Measurements from ENCODE around the gene ICAM1. TPM values are rescaled to one million over a fixed set of nuclear protein-coding genes. Genes with fewer than 3 reads are reported as not detected.
A peak's percentile ranks its signal among the peaks of the same experiment; 100 is the strongest.
"Not testable (repeated sequence)": the region's sequence is repeated elsewhere in the genome, so short reads cannot be mapped to it uniquely, and the experiment has no call there.

The ICAM1 gene
- total and polyA plus RNA-seq, 10 of the 15 experiments (the other 5 are each of a cell fraction or from before 2014, with no cell fraction given), result 7.6 to 115 (median 60.2) TPM

DNA sequence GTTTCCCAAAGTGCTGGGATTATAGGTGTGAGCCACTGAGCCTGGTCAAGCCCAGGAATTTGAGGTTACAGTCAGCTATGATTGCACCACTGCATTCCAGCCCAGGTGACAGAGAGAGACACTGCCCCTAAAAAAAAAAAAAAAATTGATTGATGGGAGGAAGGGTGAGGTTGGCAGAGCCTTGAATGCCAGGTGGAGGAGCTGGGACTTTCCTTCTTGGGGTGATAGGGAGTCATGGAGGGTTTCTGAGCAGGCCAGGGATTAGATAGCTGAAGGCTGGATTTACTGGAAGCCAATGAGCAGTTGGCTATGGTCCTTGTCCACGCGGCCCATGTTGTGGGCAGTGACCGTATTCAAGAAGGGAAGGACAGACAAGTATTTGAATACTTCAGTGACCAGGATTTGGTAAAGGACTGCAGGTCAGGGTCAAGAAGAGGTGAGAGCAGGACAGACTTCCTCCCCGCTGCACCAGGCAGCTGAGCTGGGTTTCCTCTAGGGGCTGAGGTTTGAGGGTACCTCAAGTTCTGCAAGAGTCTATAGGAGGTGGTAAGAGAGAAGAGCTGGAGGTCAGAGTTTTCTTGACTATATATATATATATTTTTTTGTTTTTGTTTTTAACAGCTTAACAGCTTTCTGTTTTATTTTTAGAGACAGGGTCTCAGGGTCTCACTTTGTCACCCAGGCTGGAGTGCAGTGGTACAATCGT is 9.0 kb downstream of the ICAM1 start (continued):
- TF ChIP-seq, protein P1, sequence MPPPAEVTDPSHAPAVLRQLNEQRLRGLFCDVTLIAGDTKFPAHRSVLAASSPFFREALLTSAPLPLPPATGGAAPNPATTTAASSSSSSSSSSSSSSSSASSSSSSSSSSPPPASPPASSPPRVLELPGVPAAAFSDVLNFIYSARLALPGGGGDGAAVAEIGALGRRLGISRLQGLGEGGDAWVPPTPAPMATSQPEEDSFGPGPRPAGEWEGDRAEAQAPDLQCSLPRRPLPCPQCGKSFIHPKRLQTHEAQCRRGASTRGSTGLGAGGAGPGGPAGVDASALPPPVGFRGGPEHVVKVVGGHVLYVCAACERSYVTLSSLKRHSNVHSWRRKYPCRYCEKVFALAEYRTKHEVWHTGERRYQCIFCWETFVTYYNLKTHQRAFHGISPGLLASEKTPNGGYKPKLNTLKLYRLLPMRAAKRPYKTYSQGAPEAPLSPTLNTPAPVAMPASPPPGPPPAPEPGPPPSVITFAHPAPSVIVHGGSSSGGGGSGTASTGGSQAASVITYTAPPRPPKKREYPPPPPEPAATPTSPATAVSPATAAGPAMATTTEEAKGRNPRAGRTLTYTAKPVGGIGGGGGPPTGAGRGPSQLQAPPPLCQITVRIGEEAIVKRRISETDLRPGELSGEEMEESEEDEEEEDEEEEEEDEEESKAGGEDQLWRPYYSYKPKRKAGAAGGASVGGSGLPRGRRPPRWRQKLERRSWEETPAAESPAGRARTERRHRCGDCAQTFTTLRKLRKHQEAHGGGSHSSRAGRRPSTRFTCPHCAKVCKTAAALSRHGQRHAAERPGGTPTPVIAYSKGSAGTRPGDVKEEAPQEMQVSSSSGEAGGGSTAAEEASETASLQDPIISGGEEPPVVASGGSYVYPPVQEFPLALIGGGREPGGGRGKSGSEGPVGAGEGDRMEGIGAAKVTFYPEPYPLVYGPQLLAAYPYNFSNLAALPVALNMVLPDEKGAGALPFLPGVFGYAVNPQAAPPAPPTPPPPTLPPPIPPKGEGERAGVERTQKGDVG (CRISPR knock-in tag; IDR thresholded peaks at IDR 0.05), result no peak
- no peak for TF ChIP-seq SIX5 (IDR thresholded peaks at IDR 0.05; ENCODE audit: low read depth, low read length, severe bottlenecking)
- peak; percentile 58; the same call in 1 of the 2 replicates for TF ChIP-seq POLR2AphosphoS5 (IDR thresholded peaks at IDR 0.05; ENCODE audit: low read length)

DNA sequence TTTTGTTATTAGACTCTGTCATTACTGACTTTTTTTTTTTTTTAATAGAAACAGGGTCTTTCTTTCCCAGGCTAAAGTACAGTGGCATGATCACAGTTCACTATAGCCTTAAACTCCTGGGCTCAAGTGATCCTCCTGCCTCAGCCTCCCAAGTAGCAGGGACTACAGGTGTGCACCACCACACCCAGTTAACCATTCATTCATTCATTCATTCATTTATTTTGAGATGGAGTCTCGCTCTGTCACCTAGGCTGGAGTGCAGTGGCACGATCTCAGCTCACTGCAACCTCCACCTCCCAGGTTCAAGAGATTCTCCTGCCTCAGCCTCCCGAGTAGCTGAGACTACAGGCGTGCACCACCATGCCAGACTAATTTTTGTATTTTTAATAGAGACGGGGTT is 11.1 kb downstream of the ICAM1 start:
- TF ChIP-seq ZNF24 (IDR thresholded peaks at IDR 0.05), result peak; percentile 74
- H3K27ac ChIP-seq (ENCODE audit: control insufficient read depth, insufficient read depth); CTCF ChIA-PET; H3K27me3 ChIP-seq (replicated peaks in 1 of 2; ENCODE audit: control insufficient read depth in 2 of 2, insufficient read depth in 2 of 2, low read length in 1 of 2); DNase-seq (ENCODE audit: low read depth, low spot score); H3K9ac ChIP-seq (ENCODE audit: control insufficient read depth, insufficient read depth, low read length); intact Hi-C loops (cut with micrococcal nuclease; ENCODE audit: unreplicated experiment); H3K9me3 ChIP-seq (replicated peaks; ENCODE audit: control insufficient read depth, insufficient read depth, low read length); H3K4me3 ChIP-seq; in situ Hi-C loops (cut with MboI); POLR2A ChIA-PET; H3K4me2 ChIP-seq (ENCODE audit: control insufficient read depth, insufficient read depth); FAIRE-seq; ATAC-seq; RAD21 ChIA-PET (ENCODE audit: unreplicated experiment); BruUV-seq (replicated peaks); H2AFZ ChIP-seq (ENCODE audit: control insufficient read depth, low read depth, low read length): not testable (repeated sequence)
- H4K20me1 ChIP-seq (ENCODE audit: control insufficient read depth, insufficient read depth), result peaks cover 13% of the 10 kb centered on the region; the same call in 1 of the 2 replicates
- H3K36me3 ChIP-seq (ENCODE audit: control insufficient read depth in 2 of 2, insufficient read depth in 2 of 2, low read length in 1 of 2), result peaks cover 37% of the 10 kb centered on the region in 2 experiments; a peak in 3 of 4 replicates
- WGBS (ENCODE audit: insufficient coverage, insufficient replicate concordance, low lambda C conversion rate, missing lambda C conversion rate), result 77% methylated on average over 5 of the region's 5 CpGs
- H3K4me1 ChIP-seq (ENCODE audit: control insufficient read depth, insufficient read depth, low read length), result peaks cover 28% of the 10 kb centered on the region
- SMC1A ChIA-PET (ENCODE audit: uncharacterized antibody, unreplicated experiment), result interaction anchor here (1.0 kb wide), 1 partner anchor 12 kb away, joined by 3 read pairs; the partner anchor contains the start of gene ICAM1
- peaks cover 28% of the 10 kb centered on the region for H3K79me2 ChIP-seq (ENCODE audit: control insufficient read depth, insufficient read depth, low read length)

Measured in GM12878 (cell line).